Spleen (tissue), 7 donors: ENCODE results near the gene MIB1.

Experiments used
- POLR2A ChIP-seq, 3 donors: fragments of 450-650 bp; IDR thresholded peaks; one replicate each; pipeline ENCODE4 v1.5.1; 2017; ENCODE audit warnings: antibody characterized with exemption in 3 of 3, mild to moderate bottlenecking in 1 of 3
- POLR2AphosphoS5 ChIP-seq, 3 donors: sonication (generic); formaldehyde crosslinking; IDR thresholded peaks; one replicate each; pipeline ENCODE4 v1.5.1; 2017; ENCODE audit warnings: antibody characterized with exemption in 3 of 3
- TF ChIP-seq, protein P1 (sequence below), 11 experiments: fragments of 200-600 bp in 7 of 11; fragments of 450-650 bp in 4 of 11; sonication (generic) in 4 of 11; IDR thresholded peaks in 8 of 11; conservative IDR thresholded peaks in 3 of 11; 1 replicate in 7 of 11; 2 replicates in 4 of 11; pipeline versions ENCODE4 v1.4.0 to v1.8.0; 2016 to 2021; ENCODE audit warnings: antibody characterized with exemption in 11 of 11, inconsistent platforms in 4 of 11, mild to moderate bottlenecking in 1 of 11
- donor health status: DM: no; HTN: no; CAD: no; lungs with moderate emphysema.
- donor health status: DM: no; HTN: no; CAD: no.
- donor health status: DM: no; HTN: no; CAD: no.

DNA sequence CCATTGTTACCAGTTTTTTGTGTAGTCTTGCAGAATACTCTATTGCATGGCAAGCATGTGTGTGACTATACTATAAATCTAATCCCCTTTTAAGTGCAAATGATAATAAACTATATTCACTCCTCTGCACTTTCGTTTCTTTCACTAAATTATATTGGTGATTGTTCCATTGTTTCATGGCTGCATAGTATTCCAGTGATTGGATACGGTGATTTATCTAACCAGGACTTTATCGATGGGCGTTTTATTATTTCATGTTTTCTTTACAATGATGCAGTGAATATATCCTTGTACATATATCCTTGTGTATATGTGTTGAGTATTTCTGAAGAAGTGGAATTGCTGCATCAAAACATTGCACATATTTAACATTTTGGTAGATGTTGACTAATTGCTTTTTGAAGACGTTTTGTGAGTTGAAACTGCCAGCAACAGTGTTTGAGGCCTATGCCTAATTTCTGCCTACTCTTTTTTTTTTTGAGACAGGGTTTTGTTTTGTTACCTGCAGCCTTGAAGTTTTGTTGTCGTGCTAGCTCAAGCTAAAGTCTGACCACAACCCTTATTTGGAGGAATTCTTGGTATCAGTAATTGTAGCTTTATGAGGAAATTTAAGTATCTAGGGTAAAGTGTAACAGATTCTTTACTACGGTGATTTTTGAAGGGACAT lies 2.7 kb downstream of the MIB1 start:
- no peak for TF ChIP-seq POLR2A (IDR thresholded peaks at IDR 0.05)
- TF ChIP-seq, protein P1, sequence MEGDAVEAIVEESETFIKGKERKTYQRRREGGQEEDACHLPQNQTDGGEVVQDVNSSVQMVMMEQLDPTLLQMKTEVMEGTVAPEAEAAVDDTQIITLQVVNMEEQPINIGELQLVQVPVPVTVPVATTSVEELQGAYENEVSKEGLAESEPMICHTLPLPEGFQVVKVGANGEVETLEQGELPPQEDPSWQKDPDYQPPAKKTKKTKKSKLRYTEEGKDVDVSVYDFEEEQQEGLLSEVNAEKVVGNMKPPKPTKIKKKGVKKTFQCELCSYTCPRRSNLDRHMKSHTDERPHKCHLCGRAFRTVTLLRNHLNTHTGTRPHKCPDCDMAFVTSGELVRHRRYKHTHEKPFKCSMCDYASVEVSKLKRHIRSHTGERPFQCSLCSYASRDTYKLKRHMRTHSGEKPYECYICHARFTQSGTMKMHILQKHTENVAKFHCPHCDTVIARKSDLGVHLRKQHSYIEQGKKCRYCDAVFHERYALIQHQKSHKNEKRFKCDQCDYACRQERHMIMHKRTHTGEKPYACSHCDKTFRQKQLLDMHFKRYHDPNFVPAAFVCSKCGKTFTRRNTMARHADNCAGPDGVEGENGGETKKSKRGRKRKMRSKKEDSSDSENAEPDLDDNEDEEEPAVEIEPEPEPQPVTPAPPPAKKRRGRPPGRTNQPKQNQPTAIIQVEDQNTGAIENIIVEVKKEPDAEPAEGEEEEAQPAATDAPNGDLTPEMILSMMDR (IDR thresholded peaks at IDR 0.05 in 8 of 11, conservative IDR thresholded peaks at IDR 0.05 in 3 of 11) = no peak
- no peak for TF ChIP-seq POLR2AphosphoS5 (IDR thresholded peaks at IDR 0.05)
